ENCODE results near the gene RNF181.

GRCh38 chr2:85583667-85584353, 11.7 kb upstream of the RNF181 start:
- TF ChIP-seq POLR2AphosphoS5 (IDR thresholded peaks at IDR 0.05; ENCODE audit: insufficient read depth, low read depth, low read length) (no peak), CTCF (IDR thresholded peaks at IDR 0.05; ENCODE audit: extremely low read depth in 1 of 2, insufficient read depth in 1 of 2, low read depth in 1 of 2, low read length in 2 of 2) (no peak), MYC (IDR thresholded peaks at IDR 0.05; ENCODE audit: low read depth, low read length) (no peak), POLR2A (IDR thresholded peaks at IDR 0.05; ENCODE audit: low read depth, low read length) (no peak)

All from endothelial cell of umbilical vein (primary cell).